Astrocyte of the hippocampus (primary cell): ENCODE data around the gene PLEKHG2.

Experiments used
- DNase-seq: peaks from one replicate; pipeline ENCODE4 v3.0.0; 2011; ENCODE audit warnings: low read depth, low spot score

PLEKHG2 gene

GRCh38 chr19:39405958-39406655 lies 6.4 kb upstream of the PLEKHG2 start:
- DNase-seq, result no peak

- peak; percentile 90 for DNase-seq
Observed at GRCh38 chr19:39406656-39407409, 5.6 kb upstream of the PLEKHG2 start, which contains the start of gene ZFP36. Gene ZFP36 (plus strand): TSS chr19:39406847. CDS start chr19:39406905, 58 bp downstream.

GRCh38 chr19:39407410-39407659 lies 5.1 kb upstream of the PLEKHG2 start:
- DNase-seq, result no peak

DNA sequence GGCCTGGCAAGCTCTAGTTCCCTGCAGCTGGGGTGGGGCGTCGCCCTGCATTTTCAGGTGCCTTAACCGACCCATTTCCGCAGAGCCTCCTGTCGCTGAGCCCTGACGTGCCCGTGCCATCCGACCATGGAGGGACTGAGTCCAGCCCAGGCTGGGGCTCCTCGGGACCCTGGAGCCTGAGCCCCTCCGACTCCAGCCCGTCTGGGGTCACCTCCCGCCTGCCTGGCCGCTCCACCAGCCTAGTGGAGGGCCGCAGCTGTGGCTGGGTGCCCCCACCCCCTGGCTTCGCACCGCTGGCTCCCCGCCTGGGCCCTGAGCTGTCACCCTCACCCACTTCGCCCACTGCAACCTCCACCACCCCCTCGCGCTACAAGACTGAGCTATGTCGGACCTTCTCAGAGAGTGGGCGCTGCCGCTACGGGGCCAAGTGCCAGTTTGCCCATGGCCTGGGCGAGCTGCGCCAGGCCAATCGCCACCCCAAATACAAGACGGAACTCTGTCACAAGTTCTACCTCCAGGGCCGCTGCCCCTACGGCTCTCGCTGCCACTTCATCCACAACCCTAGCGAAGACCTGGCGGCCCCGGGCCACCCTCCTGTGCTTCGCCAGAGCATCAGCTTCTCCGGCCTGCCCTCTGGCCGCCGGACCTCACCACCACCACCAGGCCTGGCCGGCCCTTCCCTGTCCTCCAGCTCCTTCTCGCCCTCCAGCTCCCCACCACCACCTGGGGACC lies 4.6 kb upstream of the PLEKHG2 start:
- peak; percentile 48 for DNase-seq

- peak; percentile 39 for DNase-seq
Observed at GRCh38 chr19:39408392-39409207, 3.9 kb upstream of the PLEKHG2 start.

GRCh38 chr19:39409208-39410016 lies 3.1 kb upstream of the PLEKHG2 start:
- peak; percentile 87 for DNase-seq

- peak; percentile 89 for DNase-seq
Observed at GRCh38 chr19:39410017-39410830, 2.2 kb upstream of the PLEKHG2 start.

DNA sequence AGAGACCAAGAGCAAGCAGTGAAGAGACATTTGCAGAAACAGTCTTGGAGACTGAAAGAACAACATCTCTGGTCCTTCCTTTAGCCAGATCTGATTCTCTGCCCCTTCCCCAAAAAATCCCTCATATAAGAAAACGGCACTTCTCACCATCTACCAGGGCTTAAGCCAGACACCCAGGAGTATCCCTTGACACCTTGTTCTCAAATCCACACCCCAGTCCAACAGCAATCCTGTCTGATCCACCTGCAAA lies 1.7 kb upstream of the PLEKHG2 start:
- DNase-seq, result peak; percentile 17

DNA sequence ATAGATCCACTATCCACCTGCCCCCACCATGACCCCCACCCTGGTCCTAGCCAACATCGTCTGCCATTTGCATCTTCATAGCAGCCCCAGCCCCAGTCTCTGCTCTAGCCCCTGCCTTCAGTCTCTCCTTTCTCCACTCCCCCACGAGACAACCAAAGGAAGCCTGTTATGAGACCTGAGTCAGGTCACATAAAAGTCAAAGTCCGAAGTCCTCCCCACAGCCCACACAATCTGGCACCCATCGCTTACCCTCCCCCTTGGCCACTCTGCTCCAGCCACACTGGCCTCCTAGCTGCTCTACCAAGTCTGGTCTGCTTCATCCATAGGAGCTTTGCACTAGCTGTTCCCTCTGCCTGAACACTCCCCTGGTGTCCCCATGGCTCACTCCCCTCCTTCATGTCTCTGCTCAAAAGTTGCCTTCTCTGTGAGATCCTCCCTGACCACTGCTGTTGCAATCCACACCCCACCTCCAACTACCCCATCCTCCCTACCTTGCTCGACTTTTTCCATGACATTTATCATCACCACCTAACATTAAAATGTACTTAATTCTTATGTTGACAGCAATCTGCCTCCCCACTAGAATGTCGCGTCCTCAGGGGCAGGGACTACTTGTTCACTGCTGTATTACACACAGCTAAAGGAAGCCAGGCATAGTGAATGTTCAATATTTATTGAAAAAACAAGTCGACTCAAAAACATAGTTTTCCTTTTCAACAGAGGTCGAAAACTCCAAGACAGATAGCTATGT lies 1.2 kb upstream of the PLEKHG2 start:
- peak; percentile 53 for DNase-seq

- DNase-seq, result peak; percentile 94
Observed at GRCh38 chr19:39411832-39412099, 703 bp upstream of the PLEKHG2 start.

- DNase-seq, result no peak
Observed at GRCh38 chr19:39412867-39413271, 400 bp downstream of the PLEKHG2 start.

DNA sequence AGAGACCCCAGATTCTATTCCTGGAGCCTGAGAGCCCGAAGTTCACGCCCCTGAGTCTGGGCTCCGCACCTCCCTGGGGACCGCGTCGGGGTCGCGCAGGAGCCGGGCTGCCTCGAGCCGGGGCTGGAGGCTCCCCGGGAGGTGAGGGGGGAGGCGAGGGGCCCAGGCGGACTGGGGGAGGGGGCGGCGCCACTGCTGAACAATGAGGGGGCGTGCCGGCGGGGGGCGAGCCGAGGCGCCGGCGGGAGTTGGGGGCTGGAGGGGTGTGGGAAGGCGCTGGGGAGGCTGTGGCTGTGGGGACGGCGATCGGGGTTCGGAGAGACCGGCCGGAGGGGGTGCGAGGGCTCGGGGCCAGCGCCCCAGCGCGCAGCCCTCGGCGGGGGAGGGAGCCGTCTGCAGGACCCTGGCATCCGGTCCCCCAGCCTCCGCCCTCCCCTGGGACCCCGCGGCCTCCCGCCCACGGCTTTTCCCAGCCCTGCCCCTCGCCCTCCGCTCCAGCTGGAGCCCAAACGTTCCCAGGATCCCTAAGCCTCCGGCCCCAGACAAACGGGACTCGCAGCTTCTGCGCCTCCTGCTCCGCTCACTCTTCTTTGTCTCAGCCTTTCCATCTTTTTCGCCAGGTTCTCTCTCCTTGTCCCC lies 922 bp downstream of the PLEKHG2 start:
- DNase-seq, result peak; percentile 86

DNA sequence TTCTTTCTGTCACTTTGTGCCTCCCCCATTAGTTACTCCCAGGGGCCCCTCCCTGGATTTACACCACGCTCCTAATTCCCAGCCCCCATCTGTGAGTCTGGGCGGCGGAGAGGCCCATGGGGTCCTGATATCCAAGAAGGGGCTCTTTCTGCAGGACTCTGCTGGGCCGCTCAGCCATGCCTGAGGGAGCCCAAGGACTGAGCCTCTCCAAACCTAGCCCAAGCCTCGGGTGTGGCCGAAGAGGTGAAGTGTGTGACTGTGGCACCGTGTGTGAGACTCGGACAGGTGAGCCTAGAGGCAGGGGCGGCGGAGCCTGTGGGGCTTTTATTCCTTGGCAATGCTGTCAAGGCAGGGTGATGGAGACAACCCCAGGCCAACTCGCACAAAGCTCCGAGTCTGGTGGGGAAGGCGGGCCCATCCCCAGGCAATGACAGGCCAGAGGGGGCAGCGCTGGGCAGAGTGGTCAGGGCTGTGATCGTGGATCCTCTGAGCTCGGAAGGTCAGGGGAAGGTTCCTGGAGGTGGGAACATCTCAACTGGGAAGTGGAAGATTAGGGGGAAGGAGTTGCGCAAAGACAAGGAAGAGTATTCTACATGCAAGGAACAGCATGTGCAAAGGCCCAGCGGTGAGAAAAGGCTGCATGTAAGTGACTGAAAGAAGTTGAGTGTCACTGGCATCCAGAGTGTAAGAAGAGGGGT lies 1.6 kb downstream of the PLEKHG2 start:
- DNase-seq, result peak; percentile 55

- no peak for DNase-seq
Observed at GRCh38 chr19:39415111-39416046, 2.9 kb downstream of the PLEKHG2 start.

GRCh38 chr19:39416152-39417120 lies 4.0 kb downstream of the PLEKHG2 start:
- no peak for DNase-seq

DNA sequence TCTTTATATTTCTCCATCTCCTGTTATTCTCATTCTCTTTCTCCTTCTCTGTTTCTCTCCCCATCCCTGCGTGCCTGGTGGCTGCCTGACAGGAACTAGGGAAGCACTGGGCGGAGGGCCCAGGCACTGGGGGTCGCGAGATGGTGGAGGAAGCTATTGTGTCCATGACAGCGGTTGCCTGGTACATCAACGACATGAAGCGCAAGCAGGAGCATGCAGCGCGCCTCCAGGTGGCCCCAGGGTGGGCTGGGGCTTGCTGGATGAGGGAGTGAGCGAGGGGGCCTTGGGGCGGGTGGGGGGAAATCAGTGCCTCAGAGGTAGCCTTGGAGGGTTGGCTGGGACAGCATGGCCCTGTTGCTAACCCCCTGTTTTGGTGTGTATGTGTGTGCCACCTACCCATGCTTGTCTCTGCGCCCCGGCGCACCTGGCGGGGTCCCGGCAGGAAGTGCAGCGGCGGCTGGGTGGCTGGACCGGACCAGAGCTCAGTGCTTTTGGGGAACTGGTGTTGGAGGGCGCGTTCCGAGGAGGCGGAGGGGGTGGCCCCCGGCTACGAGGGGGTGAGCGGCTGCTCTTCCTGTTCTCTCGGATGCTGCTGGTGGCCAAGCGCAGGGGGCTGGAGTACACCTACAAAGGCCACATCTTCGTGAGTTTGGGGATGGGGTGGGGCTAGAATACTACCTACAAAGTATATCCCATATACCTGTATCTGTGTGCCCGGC lies 5.2 kb downstream of the PLEKHG2 start:
- DNase-seq, result no peak
